ENCODE results near the gene UHRF1.

Gene UHRF1

DNA sequence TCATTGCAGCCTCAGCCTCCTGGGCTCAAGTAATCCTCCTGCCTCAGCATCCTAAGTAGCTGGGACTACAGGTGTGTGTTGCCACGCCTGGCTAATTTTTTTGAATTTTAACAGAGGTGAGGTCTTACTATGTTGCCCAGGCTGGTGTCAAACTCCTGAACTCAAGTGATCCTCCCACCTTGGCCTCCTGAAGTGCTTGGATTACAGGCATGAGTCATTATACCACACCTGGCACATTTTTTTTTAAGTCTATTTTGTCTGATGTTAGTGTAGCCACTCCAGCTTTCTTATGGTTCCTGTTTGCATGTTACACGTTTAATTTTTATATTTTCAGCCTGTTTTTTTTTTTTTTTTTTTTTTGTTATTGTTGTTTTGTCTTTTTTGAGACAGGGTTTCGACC lies 84.4 kb downstream of the UHRF1 start:
- no peak for DNase-seq

DNA sequence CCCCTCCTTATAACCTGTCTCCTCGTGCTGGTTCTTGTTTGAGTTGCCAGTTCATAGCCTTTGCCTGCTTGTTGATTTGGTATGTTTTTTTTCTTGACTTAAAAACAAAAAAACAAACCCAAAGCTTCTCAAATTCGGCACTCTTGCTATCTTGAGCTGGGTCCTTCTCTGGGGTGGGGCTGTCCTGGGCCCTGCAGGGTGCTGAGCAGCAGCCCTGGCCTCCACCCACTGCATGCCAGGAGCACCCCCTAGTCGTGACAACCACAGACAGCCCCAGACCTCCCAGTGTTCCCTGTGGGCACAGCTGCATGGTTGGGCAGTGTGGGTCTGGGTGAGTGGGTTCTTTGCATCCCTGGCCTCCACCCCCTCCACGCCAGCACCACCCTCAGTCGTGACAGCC lies 87.4 kb downstream of the UHRF1 start:
- DNase-seq: no peak

DNA sequence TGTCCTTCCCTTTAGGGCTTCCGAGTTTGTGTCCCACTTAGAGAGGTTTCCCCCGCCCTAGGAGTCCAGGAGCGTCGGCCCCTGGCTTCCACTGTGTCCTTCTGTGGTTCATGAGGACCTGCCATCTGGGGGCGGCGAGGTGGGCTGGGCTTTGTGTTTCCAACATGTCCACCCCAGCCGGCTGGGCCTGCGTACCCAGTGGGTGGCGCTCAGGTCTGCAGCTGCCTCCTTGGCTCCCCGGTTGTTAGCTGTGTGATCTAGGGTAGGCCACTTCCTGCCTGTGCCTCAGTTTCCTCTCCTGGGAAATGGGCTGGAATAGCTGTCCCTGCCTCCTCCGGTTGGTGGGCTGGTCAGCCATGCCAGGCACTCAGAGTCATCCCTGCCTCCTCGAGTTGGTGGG lies 88.0 kb downstream of the UHRF1 start:
- DNase-seq: no peak

DNA sequence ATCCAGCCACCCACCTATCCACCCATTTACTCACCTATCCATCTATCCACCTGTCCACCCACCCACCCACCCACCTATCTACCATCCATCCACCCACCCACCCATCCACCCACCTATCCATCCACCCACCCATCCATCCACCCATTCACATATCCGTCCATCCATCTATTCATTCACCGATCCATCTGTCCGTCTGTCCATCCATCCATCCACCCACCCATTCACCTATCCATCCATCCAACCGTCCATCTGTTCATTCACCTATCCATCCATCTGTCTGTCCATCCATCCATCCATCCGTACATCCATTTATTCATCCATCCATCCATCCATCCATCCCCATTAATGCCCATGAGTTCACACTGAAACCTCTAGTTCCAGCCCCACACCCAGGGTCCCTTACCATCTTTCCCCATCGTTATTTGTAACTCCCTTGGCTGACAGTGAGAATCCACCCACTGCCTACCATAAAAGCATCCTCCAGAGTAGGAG lies 90.9 kb downstream of the UHRF1 start:
- DNase-seq: no peak

DNA sequence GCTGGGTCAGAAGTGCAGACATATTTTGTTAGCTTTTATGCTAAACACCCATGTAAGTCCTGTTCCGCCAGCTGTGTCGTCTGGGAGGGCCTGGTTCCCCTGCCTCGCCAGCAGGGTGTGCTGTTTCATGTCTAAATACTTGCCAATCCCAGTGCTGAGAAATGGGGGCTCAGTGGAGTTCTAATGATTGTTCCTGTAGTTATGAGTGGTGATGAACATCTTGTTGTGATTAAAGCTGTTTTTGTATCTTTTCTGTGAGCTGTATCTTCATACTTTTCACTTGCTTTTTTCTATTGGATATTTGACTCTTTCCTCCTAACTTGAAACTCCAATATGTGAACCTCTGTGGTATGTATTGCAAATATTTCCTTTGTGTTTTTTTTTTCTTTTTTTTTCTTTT lies 92.3 kb downstream of the UHRF1 start:
- peak in 1 of 2 experiments; percentile 48 for DNase-seq

DNA sequence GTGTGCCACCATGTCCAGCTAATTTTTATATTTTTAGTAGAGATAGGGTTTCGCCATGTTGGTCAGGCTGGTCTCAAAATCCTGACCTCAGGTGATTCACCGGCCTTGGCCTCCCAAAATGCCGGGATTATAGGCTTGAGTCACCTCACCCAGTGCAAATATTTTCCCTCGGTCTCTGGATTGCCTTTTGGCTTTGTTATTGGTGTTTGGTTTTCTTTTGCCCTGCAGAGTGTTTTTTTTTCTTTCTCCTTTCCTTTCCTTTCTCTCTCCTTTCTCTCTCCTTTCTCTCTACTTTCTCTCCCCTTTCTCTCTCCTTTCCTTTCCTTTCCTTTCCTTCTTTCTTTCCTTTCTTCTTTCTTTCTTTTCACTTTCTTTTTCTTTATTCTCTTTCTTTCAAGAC lies 92.8 kb downstream of the UHRF1 start:
- no peak for DNase-seq

DNA sequence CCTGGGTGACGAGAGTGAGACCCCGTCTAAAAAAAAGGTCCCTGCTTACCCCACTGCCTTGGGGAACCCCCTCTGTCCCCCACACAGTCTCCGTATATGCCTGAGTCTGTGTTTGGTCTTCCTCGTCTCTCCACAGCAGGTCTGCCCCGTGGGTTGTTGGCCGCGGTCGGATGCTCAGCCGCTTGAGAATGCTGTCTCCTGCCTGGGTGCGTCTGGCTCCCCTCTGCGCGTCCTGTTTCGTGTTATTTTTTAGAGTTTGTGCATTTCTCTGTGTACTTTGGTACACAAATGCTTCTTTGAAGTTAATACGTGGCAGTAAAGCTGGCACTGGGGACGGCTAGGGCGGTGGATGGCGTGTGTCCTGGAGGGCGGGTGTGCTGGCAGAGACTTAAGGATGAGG lies 94.5 kb downstream of the UHRF1 start:
- no peak for DNase-seq

DNA sequence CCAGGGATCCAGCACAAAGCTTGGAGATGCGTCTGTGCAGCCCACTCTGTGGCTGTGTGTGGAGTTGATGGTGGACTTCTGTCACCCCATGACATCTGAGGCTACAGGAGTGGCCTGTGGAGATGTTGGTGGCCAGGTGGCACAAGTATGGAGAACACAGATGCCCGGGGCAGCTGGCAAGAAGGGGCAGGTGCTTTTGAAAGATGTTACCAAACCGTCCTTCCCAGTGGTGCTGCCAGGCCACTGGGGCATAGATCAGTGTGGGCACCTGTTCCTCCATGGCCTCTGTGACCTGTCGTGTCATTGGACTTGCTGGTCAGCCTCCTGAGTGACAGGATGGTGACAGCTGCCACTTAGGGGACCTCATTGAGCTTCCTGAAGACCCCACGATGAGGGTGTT lies 95.8 kb downstream of the UHRF1 start:
- no peak for DNase-seq

DNA sequence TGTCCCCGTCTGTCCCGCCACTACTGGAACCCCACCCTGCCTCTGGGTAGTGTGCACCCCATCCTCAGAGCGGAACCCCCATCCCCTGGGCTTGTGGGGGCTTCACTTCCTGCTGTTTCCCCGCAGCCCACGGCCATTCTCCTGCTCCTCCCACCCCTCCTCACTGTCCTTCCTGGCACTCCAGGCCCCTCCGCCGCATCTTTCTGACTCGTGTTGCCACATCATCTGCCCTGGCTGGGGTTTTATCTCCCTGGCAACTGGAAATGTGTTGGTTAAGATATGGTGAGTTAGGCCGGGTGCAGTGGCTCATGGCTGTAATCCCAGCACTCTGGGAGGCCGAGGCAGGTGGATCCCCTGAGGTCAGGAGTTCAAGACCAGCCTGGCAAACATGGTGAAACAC lies 96.9 kb downstream of the UHRF1 start:
- DNase-seq: no peak

DNA sequence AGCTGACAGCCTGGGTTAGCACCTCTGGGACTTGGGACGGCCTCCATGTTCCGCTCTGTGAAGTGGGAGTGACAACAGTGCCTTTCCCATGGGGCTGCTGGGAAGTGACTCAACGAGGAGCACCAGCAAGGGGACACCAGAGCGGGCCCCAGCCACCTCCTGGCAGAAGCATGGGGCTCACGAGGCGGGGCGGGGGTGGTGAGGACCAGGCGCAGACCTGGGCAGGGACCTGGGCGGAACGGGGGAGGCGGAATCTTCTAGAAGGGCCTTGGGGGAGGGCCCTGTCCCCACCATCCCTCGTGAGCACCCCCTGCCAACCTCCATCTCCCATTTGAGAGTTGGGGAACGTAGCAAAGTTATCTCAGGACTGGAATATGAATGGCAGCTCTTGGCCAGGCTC lies 97.5 kb downstream of the UHRF1 start:
- DNase-seq: no peak

All from NCI-H446 (cell line).